Thyroid gland (tissue), 4 donors: ENCODE data around the gene RTL1.

Experiments used
- CTCF ChIP-seq, 6 experiments: fragments of 200-600 bp in 3 of 6; fragments of 450-650 bp in 3 of 6; sonication (generic) in 3 of 6; IDR thresholded peaks; one replicate each; pipeline ENCODE4 v1.5.1; 2016 to 2019; ENCODE audit warnings: antibody characterized with exemption in 6 of 6, mild to moderate bottlenecking in 2 of 6, inconsistent platforms in 1 of 6, moderate library complexity in 1 of 6
- POLR2A ChIP-seq, 2 donors: fragments of 450-650 bp; IDR thresholded peaks; one replicate each; pipeline ENCODE4 v1.6.1; 2017; ENCODE audit warnings: antibody characterized with exemption in 2 of 2, mild to moderate bottlenecking in 2 of 2, moderate library complexity in 1 of 2

- TF ChIP-seq CTCF (IDR thresholded peaks at IDR 0.05) (no peak), POLR2A (IDR thresholded peaks at IDR 0.05) (no peak)
These were observed 12.0 kb upstream of the RTL1 start for GRCh38 chr14:100915560-100915959.
